ENCODE results near the gene TAS2R60.

- TF ChIP-seq CTCF (conservative IDR thresholded peaks at IDR 0.05), result no peak
- TF ChIP-seq ZFX (IDR thresholded peaks at IDR 0.05), result no peak
These were observed at the start of gene TAS2R60 for GRCh38 chr7:143443153-143443552.
